Measurements from ENCODE around the gene KLC1.
"Not testable (repeated sequence)": the region's sequence is repeated elsewhere in the genome, so short reads cannot be mapped to it uniquely, and the experiment has no call there.

The KLC1 gene

DNA sequence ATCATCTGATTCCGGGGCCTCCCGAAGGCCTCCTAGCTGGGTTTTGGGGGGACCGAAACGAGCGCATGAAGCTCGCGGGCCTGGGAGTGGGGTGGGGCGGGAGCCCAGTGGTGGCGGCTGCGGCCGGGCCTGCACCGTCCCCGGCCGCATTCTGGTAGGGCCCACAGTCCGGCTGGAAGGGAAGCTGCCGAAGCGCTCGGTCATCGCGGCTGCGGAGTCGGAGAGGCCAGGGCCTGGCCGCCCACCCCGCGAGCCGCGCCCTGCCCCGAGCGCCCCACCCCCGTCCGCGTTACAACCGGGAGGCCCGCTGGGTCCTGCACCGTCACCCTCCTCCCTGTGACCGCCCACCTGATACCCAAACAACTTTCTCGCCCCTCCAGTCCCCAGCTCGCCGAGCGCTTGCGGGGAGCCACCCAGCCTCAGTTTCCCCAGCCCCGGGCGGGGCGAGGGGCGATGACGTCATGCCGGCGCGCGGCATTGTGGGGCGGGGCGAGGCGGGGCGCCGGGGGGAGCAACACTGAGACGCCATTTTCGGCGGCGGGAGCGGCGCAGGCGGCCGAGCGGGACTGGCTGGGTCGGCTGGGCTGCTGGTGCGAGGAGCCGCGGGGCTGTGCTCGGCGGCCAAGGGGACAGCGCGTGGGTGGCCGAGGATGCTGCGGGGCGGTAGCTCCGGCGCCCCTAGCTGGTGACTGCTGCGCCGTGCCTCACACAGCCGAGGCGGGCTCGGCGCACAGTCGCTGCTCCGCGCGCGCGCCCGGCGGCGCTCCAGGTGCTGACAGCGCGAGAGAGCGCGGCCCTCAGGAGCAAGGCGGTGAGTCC is at the start of gene KLC1:
Gene KLC1 (plus strand): TSS at position 528 of the 819 bp plus-strand sequence. CDS start 25,354 bp downstream, outside the sequence.
- DNase-seq: peak; percentile 61 to 69

- no peak for DNase-seq
These were observed 47.8 kb upstream of the KLC1 start for GRCh38 chr14:103581206-103581605.

- no peak for DNase-seq
These were observed 46.9 kb upstream of the KLC1 start for GRCh38 chr14:103581954-103582703.

GRCh38 chr14:103584326-103584915 is 44.6 kb upstream of the KLC1 start:
- no peak for DNase-seq

GRCh38 chr14:103593577-103593976 is 35.4 kb upstream of the KLC1 start:
- DNase-seq: no peak

DNA sequence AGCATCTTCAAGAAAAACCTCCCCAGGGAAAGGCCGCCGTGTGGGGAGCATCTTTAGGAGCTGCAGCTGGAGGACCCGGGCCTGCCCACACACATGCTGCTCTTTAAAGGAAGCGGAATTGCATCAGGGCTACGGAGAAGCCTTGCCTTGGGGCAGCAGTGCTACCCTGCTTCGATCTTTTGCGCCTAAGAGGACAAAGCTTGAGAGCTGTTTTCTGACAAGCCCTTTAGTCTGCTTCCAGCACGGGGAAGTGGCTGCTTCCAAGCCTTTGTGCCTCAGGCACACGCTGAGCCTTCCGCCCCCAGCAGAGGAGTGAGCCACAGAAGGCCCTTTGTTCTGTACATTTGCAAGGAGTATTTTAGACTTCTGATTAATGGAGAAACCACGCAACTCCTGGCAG is 34.7 kb upstream of the KLC1 start:
- DNase-seq: peak; percentile 66 to 82

DNA sequence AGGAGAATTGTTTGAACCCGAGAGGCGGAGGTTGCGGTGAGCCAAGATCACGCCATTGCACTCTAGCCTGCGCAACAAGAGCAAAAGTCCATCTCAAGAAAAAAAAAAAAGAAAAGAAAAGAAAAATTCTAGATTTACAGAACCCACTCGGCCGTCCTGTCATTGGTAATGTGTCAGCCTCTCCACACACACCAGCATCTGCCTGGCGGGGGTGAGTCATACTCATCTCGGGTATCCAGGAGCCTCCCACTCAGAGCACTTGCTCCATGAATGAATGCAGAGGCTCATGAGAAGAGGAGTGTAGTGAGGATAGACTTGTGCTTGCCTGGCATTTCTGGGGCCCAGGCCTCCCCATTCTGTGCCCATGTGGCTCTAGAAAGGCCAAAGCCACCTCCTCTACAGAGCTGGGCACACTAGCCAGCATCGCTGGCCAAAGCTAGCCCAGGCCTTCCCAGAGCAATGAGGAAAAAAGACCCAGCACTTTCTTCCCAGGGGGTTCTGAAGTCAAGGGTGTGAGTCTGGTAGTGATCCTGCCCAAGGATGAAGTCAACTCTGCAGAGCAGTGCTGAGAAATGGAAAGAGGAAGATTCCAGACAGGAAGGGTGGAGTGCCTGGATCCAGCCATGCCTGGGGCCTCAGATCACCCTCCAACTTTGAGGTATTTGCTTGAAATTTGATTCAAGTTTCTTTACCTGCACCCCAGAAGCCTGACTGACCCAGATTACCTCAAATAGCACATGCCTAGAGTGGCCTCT is 31.2 kb upstream of the KLC1 start:
- no peak for DNase-seq

DNA sequence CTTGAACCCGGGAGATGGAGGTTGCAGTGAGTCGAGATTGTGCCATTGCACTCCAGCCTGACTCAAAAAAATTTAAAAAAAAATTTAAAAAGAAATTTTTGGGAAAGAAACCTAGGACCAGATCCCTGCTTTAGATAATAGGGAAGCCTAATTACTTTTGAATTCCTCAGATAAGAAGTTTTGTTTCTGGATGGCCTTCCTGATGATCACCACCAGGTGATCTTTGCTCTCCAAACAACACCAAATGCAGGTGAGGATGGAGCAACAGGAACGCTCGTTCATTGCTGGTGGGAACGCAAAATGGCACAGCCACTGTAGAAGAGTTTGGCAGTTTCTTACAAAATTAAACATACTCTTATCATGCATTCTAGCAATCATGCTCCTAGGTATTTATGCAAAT is 28.5 kb upstream of the KLC1 start:
- no peak for DNase-seq

- DNase-seq: no peak
These were observed 24.4 kb upstream of the KLC1 start for GRCh38 chr14:103604620-103605019.

DNA sequence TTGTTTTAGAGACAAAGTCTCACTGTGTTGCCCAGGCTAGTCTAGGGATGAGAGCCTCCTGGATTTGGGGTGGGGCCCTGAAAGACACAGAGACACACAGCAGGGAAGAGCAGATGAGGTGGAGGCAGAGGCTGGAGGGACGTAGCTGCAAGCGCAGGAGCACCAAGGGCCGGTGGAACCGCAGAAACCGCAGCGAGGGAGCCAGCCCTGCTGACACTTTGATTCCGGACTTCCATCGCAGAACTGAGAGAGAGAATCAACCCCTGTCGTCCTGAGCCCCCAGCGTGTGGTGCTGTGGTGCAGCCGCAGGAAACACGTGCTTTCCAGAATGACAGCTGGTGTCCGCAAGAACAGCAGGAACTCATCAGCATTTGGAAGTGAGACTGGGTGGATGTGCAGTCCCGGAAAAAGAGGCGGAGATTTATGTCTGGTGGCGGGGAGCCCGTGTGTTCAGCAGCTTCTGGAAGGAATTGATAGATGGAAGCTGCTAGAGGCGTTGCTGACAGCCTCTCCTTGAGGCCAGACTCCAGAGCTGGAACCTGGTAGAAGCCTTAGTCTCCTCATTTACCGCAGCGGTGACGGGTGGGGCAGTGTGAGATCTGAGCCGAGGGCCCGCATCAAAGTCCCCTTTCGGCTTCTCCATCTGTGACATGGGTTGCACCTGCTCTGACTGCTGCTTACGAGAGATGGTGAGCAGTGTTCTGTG is 21.9 kb upstream of the KLC1 start:
- peak; percentile 84 to 91 for DNase-seq

DNA sequence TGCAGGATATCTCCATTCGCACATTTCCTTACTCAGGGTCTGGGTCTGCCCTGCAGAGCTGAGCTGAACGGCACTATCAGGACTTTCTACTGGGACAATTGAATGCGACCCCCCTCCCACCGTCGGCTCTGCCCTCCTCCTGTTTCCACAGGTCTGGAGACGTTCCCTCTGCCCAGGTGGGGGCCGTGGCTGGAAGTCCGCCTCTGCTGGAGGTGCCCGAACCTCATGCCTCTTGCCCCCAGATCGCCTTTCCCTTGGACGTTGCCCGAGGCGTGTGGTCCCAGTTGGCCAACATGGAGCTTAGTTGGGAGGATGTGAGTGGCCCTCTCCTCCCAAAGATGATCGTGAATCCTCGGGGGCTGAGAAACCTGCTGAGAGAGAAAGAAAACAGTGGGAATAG is 21.2 kb upstream of the KLC1 start:
- DNase-seq: no peak

DNA sequence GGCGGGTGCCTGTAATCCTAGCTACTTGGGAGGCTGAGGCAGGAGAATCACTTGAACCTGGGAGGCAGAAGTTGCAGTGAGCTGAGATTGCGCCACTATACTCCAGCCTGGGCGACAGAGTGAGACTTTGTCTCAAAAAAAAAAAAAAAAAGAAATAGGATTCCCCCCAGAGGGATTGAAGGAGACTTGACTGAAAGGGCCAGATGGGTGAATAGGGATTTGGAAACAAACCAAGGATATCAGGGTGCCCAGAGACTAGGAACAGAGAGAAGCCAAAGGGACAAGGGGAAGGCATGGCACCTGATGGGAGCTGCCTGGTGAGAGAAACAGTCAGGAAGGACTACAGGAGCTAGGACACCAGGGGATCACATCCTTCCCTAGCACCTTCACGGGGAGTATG is 19.9 kb upstream of the KLC1 start:
- not testable (repeated sequence) for DNase-seq

GRCh38 chr14:103611215-103611614 is 17.8 kb upstream of the KLC1 start:
- DNase-seq: no peak

DNA sequence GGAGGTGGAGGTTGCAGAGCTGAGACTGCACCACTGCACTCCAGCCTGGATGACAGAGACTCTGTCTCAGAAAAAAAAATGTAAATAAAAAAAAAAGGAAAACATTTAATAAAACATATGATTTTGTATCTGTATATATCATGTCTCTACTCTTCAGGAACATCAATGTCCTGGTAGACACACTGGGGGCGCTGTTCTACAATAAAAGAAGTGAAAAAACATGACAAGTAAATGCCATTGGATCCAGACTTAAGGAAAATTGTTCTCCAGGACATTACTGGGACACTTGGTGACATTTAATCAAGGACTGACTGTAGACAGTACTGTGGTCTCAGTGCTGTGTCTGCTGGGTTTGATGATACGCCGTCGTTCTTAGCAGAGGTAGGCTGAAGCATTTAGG is 15.5 kb upstream of the KLC1 start:
- no peak for DNase-seq

GRCh38 chr14:103616635-103617300 is 12.2 kb upstream of the KLC1 start:
- no peak for DNase-seq

DNA sequence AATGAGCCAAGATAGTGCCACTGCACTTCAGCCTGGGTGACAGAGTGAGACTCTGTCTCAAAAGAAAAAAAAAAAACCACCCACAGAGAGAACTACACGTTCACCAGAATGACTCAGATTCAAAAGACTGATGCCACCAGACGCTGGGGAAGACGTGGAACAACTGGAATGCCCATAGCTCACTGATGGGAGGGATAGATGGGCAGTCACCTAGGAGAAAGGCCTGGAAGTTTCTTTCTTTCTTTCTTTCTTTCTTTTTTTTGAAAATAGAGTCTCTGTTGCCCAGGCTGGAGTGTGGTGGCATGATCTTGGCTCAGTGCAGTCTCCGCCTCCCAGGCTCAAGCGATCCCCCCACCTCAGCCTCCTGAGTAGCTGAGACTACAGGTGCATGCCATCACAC is 10.0 kb upstream of the KLC1 start:
- DNase-seq: no peak

GRCh38 chr14:103621860-103622259 is 7.2 kb upstream of the KLC1 start:
- DNase-seq: no peak

- no peak for DNase-seq
These were observed 5.7 kb upstream of the KLC1 start for GRCh38 chr14:103623308-103623707.

GRCh38 chr14:103623883-103624482 is 5.0 kb upstream of the KLC1 start:
- DNase-seq: no peak

DNA sequence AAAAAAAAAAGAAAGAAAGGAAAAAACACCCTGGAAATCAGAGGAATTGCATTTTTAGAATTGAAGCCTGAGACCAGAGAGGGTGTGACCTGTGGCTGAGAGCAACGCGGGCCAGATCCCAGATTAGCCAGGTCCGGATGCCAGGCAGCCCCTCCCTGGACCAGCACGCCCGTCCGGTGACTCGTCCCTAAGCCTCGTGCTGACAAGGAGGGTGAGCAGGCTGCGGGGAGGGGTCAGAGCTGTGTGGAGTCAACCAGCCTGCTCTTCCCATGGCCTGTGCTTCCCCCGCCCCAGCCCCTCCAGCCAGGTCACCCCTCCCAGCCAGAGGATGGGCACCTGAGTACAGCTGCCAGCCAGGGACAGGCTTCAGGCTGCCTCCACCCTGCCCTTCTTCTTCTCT is 4.2 kb upstream of the KLC1 start:
- no peak for DNase-seq

- DNase-seq: no peak
These were observed 3.5 kb upstream of the KLC1 start for GRCh38 chr14:103625356-103626095.

All from NCI-H2081 (cell line).